GM12878 (cell line): ENCODE results near the gene GJD3. TPM values are rescaled to one million over a fixed set of nuclear protein-coding genes. Genes with fewer than 3 reads are reported as not detected.

Source experiments
- ATAC-seq: fragments of 200-7000 bp; cut with Tn5 transposase; 3 replicates; pipeline ENCODE4 v1.9.1; 2020; ENCODE audit warnings: mild to moderate bottlenecking, moderate library complexity
- BruUV-seq: library from RNA; stranded (reverse); fragments of 400-500 nt; replicated peaks from 2 replicates; lab custom pipeline; 2021; lab: Mats Ljungman, UMichigan
- CTCF ChIA-PET: fragments of 300-600 bp; sonication (Branson Sonifier 250); formaldehyde crosslinking; extraction: SDS; loops from one replicate; lab custom pipeline; 2021; ENCODE audit warnings: inconsistent platforms; lab: Yijun Ruan, JAX
- POLR2A ChIA-PET: fragments of 350-600 bp; formaldehyde crosslinking; extraction: SDS; loops from one replicate; lab custom pipeline; 2021; ENCODE audit warnings: inconsistent platforms; lab: Charles Lee
- RAD21 ChIA-PET: fragments of 300-600 bp; sonication (Branson Sonifier 250); formaldehyde crosslinking; loops from one replicate; lab custom pipeline; 2023; ENCODE audit warnings: antibody characterized with exemption; ENCODE audit not compliant: unreplicated experiment; lab: Charles Lee
- SMC1A ChIA-PET: fragments of 300-600 bp; sonication (Branson Sonifier 250); formaldehyde crosslinking; loops from one replicate; lab custom pipeline; 2023; ENCODE audit not compliant: unreplicated experiment, uncharacterized antibody; lab: Charles Lee
- DNase-seq: peaks from one replicate; pipeline ENCODE4 v3.0.0-alpha.2; 2011; ENCODE audit warnings: low read depth, low spot score
- FAIRE-seq: peaks from 3 replicates; lab custom pipeline; 2011; peaks lifted over from hg19 to GRCh38; lab: Jason Lieb, UNC
- H2AFZ ChIP-seq: 2 replicates; pipeline ENCODE4 v1.6.0; 2011; ENCODE audit warnings: low read depth, low read length, control low read depth; ENCODE audit not compliant: control insufficient read depth
- H3K27ac ChIP-seq: 2 replicates; pipeline ENCODE4 v1.5.1; 2011; ENCODE audit warnings: control low read depth; ENCODE audit not compliant: control insufficient read depth, insufficient read depth
- H3K27me3 ChIP-seq, 2 experiments: replicated peaks in 1 of 2; 2 replicates each; pipeline versions ENCODE4 v1.6.0 to v1.6.1; 2011; ENCODE audit warnings: low read length in 1 of 2; ENCODE audit not compliant: control insufficient read depth in 2 of 2, insufficient read depth in 2 of 2
- H3K36me3 ChIP-seq, 2 experiments: 2 replicates each; pipeline ENCODE4 v1.5.1; 2011; ENCODE audit warnings: low read length in 1 of 2; ENCODE audit not compliant: control insufficient read depth in 2 of 2, insufficient read depth in 2 of 2
- H3K4me1 ChIP-seq: 2 replicates; pipeline ENCODE4 v1.6.1; 2011; ENCODE audit warnings: mild to moderate bottlenecking, low read length, moderate library complexity, mixed read lengths; ENCODE audit not compliant: control insufficient read depth, insufficient read depth
- H3K4me2 ChIP-seq: 2 replicates; pipeline ENCODE4 v1.6.0; 2011; ENCODE audit warnings: control low read depth; ENCODE audit not compliant: control insufficient read depth, insufficient read depth
- H3K4me3 ChIP-seq: fragments of 200-600 bp; sonication (generic); 2 replicates; pipeline ENCODE4 v1.5.1; 2016
- H3K79me2 ChIP-seq: 2 replicates; pipeline ENCODE4 v1.6.0; 2011; ENCODE audit warnings: low read length; ENCODE audit not compliant: control insufficient read depth, insufficient read depth
- H3K9ac ChIP-seq: 2 replicates; pipeline ENCODE4 v1.8.0; 2011; ENCODE audit warnings: low read length, control low read depth, mixed read lengths; ENCODE audit not compliant: control insufficient read depth, insufficient read depth
- H3K9me3 ChIP-seq: replicated peaks from 3 replicates; pipeline ENCODE4 v1.5.1; 2011; ENCODE audit warnings: mild to moderate bottlenecking, low read length; ENCODE audit not compliant: control insufficient read depth, insufficient read depth
- H4K20me1 ChIP-seq: 2 replicates; pipeline ENCODE4 v1.6.0; 2011; ENCODE audit not compliant: control insufficient read depth, insufficient read depth
- BACH1 ChIP-seq: fragments of 450-650 bp; IDR thresholded peaks from 2 replicates; pipeline ENCODE4 v1.6.1; 2017; ENCODE audit warnings: mild to moderate bottlenecking, borderline replicate concordance
- BCL3 ChIP-seq: IDR thresholded peaks from 2 replicates; pipeline ENCODE4 v1.6.1; 2011; ENCODE audit warnings: borderline replicate concordance, low read depth, mild to moderate bottlenecking, moderate library complexity, low read length; ENCODE audit not compliant: insufficient read depth, poor library complexity, severe bottlenecking
- BCLAF1 ChIP-seq: fragments of 450-650 bp; IDR thresholded peaks from 2 replicates; pipeline ENCODE4 v1.6.1; 2017; ENCODE audit warnings: antibody characterized with exemption, mild to moderate bottlenecking, moderate library complexity
- CBX5 ChIP-seq: sonication (generic); IDR thresholded peaks from 2 replicates; pipeline ENCODE4 v1.6.1; 2016; ENCODE audit warnings: low read depth, moderate library complexity, mild to moderate bottlenecking, inconsistent platforms
- CEBPB ChIP-seq, 2 experiments: fragments of 150-350 bp in 1 of 2; IDR thresholded peaks; 2 replicates each; pipeline ENCODE4 v1.6.1; 2012 to 2014; ENCODE audit warnings: low read depth in 2 of 2, low read length in 2 of 2, borderline replicate concordance in 1 of 2, inconsistent platforms in 1 of 2
- ESRRA ChIP-seq: IDR thresholded peaks from 2 replicates; pipeline ENCODE4 v1.6.1; 2012; ENCODE audit warnings: mild to moderate bottlenecking, low read length, improper control_type of control experiment
- FOXM1 ChIP-seq: IDR thresholded peaks from 2 replicates; pipeline ENCODE4 v1.6.1; 2012; ENCODE audit warnings: low read depth, mild to moderate bottlenecking, inconsistent platforms, low read length, moderate library complexity
- JUNB ChIP-seq: IDR thresholded peaks from 2 replicates; pipeline ENCODE4 v1.6.1; 2016; ENCODE audit warnings: antibody characterized with exemption, mild to moderate bottlenecking
- KDM1A ChIP-seq: fragments of 200-600 bp; sonication (generic); IDR thresholded peaks from 2 replicates; pipeline ENCODE4 v1.6.1; 2016; ENCODE audit warnings: borderline replicate concordance
- MEF2A ChIP-seq: IDR thresholded peaks from 2 replicates; pipeline ENCODE4 v1.6.1; 2011; ENCODE audit warnings: low read depth, mild to moderate bottlenecking, low read length, moderate library complexity; ENCODE audit not compliant: insufficient read depth
- RCOR1 ChIP-seq: conservative IDR thresholded peaks from 2 replicates; pipeline ENCODE4 v1.6.1; 2012; ENCODE audit warnings: low read depth, low read length, improper control_type of control experiment
- SMAD1 ChIP-seq: fragments of 450-650 bp; IDR thresholded peaks from 2 replicates; pipeline ENCODE4 v1.6.1; 2018; ENCODE audit warnings: mild to moderate bottlenecking, low read depth; ENCODE audit not compliant: partially characterized antibody
- SMARCA5 ChIP-seq: fragments of 450-650 bp; IDR thresholded peaks from 2 replicates; pipeline ENCODE4 v1.6.1; 2017; ENCODE audit warnings: mild to moderate bottlenecking
- SPI1 ChIP-seq: IDR thresholded peaks from 2 replicates; pipeline ENCODE4 v1.6.1; 2011; ENCODE audit warnings: low read depth, mild to moderate bottlenecking, low read length, moderate library complexity, borderline replicate concordance; ENCODE audit not compliant: insufficient read depth
- ZNF207 ChIP-seq: fragments of 450-650 bp; IDR thresholded peaks from 2 replicates; pipeline ENCODE4 v1.6.1; 2014; ENCODE audit warnings: antibody characterized with exemption, mild to moderate bottlenecking, borderline replicate concordance
- WGBS: methylation state at CpG from one replicate; pipeline ENCODE4 v1.1.6; 2016; ENCODE audit warnings: low lambda C conversion rate; ENCODE audit not compliant: insufficient replicate concordance, insufficient coverage; ENCODE audit errors: missing lambda C conversion rate; 5-methylcytosine and 5-hydroxymethylcytosine counted together
- in situ Hi-C: fragments of 300-500 bp; cut with MboI; formaldehyde crosslinking; loops from 9 replicates; pipeline ENCODE4 v1.14.3; 2018; ENCODE audit warnings: mixed read lengths
- intact Hi-C: fragments of 100-400 bp; cut with micrococcal nuclease; formaldehyde crosslinking; loops from one replicate; pipeline ENCODE4 v1.14.2; 2022; ENCODE audit not compliant: unreplicated experiment
- polyA plus RNA-seq, 11 experiments: library from polyadenylated mRNA; depleted of rRNA in 4 of 11; unstranded in 6 of 11; stranded (reverse) in 5 of 11; fragments of >200 nt; fragmentation: Nextera tagmentation in 4 of 11; fragmentation: Illumina TruSeq in 1 of 11; extraction: Ambion mirVana in 4 of 11; extraction: Trizol in 1 of 11; gene quantifications; 1 replicate in 1 of 11; 2 replicates in 10 of 11; pipeline versions ENCODE4 v1.2.1 to v1.2.3, GENCODE V29; 2011 to 2016; ENCODE audit warnings: inconsistent platforms in 2 of 11, missing spikeins in 2 of 11, low read depth in 1 of 11
- total RNA-seq, 4 experiments: library from RNA; depleted of rRNA in 3 of 4; stranded (reverse); fragments of >200 nt in 3 of 4; fragmentation: Illumina TruSeq in 1 of 4; extraction: Trizol in 1 of 4; gene quantifications; 2 replicates each; pipeline versions ENCODE4 v1.2.1 to v1.2.3, GENCODE V29; 2013 to 2021
- TF ChIP-seq, protein P1 (sequence below): fragments of 450-650 bp; formaldehyde crosslinking; IDR thresholded peaks from 2 replicates; pipeline ENCODE4 v1.4.0; 2022; ENCODE audit warnings: mild to moderate bottlenecking, moderate library complexity

The GJD3 gene
- total and polyA plus RNA-seq, 10 of the 15 experiments (the other 5 are each of a cell fraction or from before 2014, with no cell fraction given), result 1.6 TPM; not detected in 9

GRCh38 chr17:40410082-40410481 lies 45.5 kb upstream of the GJD3 start:
- DNase-seq, result no peak
- no peak overlapping the region for H3K9ac ChIP-seq
- H3K79me2 ChIP-seq, result peaks cover 4% of the 10 kb centered on the region
- in situ Hi-C loops, result no loop called here
- H3K4me3 ChIP-seq, result no peak overlapping the region
- no peak for FAIRE-seq
- TF ChIP-seq SMARCA5, result no peak
- no peak for TF ChIP-seq JUNB
- no peak for TF ChIP-seq ZNF207
- no peak for TF ChIP-seq KDM1A
- no peak for TF ChIP-seq ESRRA
- TF ChIP-seq, protein P1, sequence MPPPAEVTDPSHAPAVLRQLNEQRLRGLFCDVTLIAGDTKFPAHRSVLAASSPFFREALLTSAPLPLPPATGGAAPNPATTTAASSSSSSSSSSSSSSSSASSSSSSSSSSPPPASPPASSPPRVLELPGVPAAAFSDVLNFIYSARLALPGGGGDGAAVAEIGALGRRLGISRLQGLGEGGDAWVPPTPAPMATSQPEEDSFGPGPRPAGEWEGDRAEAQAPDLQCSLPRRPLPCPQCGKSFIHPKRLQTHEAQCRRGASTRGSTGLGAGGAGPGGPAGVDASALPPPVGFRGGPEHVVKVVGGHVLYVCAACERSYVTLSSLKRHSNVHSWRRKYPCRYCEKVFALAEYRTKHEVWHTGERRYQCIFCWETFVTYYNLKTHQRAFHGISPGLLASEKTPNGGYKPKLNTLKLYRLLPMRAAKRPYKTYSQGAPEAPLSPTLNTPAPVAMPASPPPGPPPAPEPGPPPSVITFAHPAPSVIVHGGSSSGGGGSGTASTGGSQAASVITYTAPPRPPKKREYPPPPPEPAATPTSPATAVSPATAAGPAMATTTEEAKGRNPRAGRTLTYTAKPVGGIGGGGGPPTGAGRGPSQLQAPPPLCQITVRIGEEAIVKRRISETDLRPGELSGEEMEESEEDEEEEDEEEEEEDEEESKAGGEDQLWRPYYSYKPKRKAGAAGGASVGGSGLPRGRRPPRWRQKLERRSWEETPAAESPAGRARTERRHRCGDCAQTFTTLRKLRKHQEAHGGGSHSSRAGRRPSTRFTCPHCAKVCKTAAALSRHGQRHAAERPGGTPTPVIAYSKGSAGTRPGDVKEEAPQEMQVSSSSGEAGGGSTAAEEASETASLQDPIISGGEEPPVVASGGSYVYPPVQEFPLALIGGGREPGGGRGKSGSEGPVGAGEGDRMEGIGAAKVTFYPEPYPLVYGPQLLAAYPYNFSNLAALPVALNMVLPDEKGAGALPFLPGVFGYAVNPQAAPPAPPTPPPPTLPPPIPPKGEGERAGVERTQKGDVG (CRISPR knock-in tag), result no peak
- TF ChIP-seq MEF2A, result no peak
- no peak for TF ChIP-seq SMAD1
- no peak for TF ChIP-seq CBX5
- TF ChIP-seq SPI1, result no peak
- TF ChIP-seq BCLAF1, result no peak
- no peak for TF ChIP-seq CEBPB (IDR thresholded peaks at IDR 0.05; ENCODE audit: borderline replicate concordance in 1 of 2, low read depth in 2 of 2, low read length in 2 of 2)
- TF ChIP-seq RCOR1, result no peak
- no peak for TF ChIP-seq FOXM1
- TF ChIP-seq BACH1, result no peak
- no peak for TF ChIP-seq BCL3
- TF ChIP-seq, all 136 proteins: peak for 0
- Histone ChIP-seq H2AFZ (no peak overlapping the region), H3K4me1 (no peaks in the 10 kb centered on the region), H3K4me2 (no peak overlapping the region), H3K9me3 (no peaks in the 10 kb centered on the region), H3K27ac (no peak overlapping the region), H3K36me3 (peaks cover 4 to 27% of the 10 kb centered on the region in 2 experiments), H4K20me1 (no peaks in the 10 kb centered on the region), H3K27me3 (no peaks in the 10 kb centered on the region)
- ChIA-PET RAD21 (interaction anchor here (1.2 to 2.2 kb wide), 2 partner anchors 124 to 205 kb away, joined by 6 to 12 read pairs; no protein-coding TSS in a partner anchor), CTCF (interaction anchor here (1.2 to 3.8 kb wide), 7 partner anchors 8 to 208 kb away, joined by 3 to 30 read pairs (median 5); partner anchors contain the start of gene TOP2A), SMC1A (interaction anchor here (1.0 to 10.1 kb wide), 9 partner anchors 10 to 215 kb away, joined by 3 to 106 read pairs (median 5); no protein-coding TSS in a partner anchor), POLR2A (interaction anchor here (0.6 to 1.6 kb wide), 7 partner anchors 7 to 209 kb away, joined by 3 to 6 read pairs (median 3); partner anchors contain the start of gene TOP2A)
- ATAC-seq, result no peak
- no TSS peak for BruUV-seq
- 100% methylated on average over 1 of the region's 1 CpG for WGBS
- intact Hi-C loops, result loop anchor here (10.0 kb wide), 1 partner anchor 95 kb away; no protein-coding TSS in a partner anchor
